DND-41 (cell line): ENCODE measurements around the gene SINHCAF.

Source experiments
- ATAC-seq: fragments of 200-7000 bp; cut with Tn5 transposase; 3 replicates; pipeline ENCODE4 v1.9.1; 2021; ENCODE audit warnings: low read depth; ENCODE audit not compliant: insufficient read depth
- DNase-seq: peaks from one replicate; pipeline ENCODE4 v3.0.0-alpha.2; 2020
- H2AFZ ChIP-seq: 2 replicates; pipeline ENCODE4 v1.6.0; 2012; ENCODE audit warnings: low read depth, low read length
- H3K27ac ChIP-seq: 2 replicates; pipeline ENCODE4 v1.5.1; 2012; ENCODE audit warnings: low read length, inconsistent platforms
- H3K27me3 ChIP-seq: fragments of 200-600 bp; sonication (generic); 2 replicates; pipeline ENCODE4 v1.6.0; 2012; ENCODE audit warnings: low read length, mild to moderate bottlenecking, inconsistent platforms; ENCODE audit not compliant: insufficient read depth, poor library complexity
- H3K36me3 ChIP-seq: 2 replicates; pipeline ENCODE4 v1.5.1; 2012; ENCODE audit warnings: low read length, inconsistent platforms; ENCODE audit not compliant: insufficient read depth
- H3K4me1 ChIP-seq: 2 replicates; pipeline ENCODE4 v1.5.1; 2012; ENCODE audit warnings: mild to moderate bottlenecking, low read length; ENCODE audit not compliant: insufficient read depth
- H3K4me2 ChIP-seq: 2 replicates; pipeline ENCODE4 v1.6.0; 2012; ENCODE audit warnings: mild to moderate bottlenecking, moderate library complexity, low read length, inconsistent platforms; ENCODE audit not compliant: insufficient read depth
- H3K4me3 ChIP-seq, 2 experiments: fragments of 200-600 bp in 1 of 2; shearing (Covaris generic) in 1 of 2; 2 replicates each; pipeline ENCODE4 v1.5.1; 2012 to 2016; ENCODE audit warnings: inconsistent platforms in 2 of 2, low read length in 2 of 2, mild to moderate bottlenecking in 2 of 2, low read depth in 1 of 2, moderate library complexity in 1 of 2
- H3K79me2 ChIP-seq: 2 replicates; pipeline ENCODE4 v1.6.0; 2012; ENCODE audit warnings: low read length, inconsistent platforms; ENCODE audit not compliant: insufficient read depth
- H3K9ac ChIP-seq: 2 replicates; pipeline ENCODE4 v1.6.0; 2012; ENCODE audit warnings: low read depth, mild to moderate bottlenecking, inconsistent platforms, low read length, moderate library complexity
- H3K9me3 ChIP-seq: 2 replicates; pipeline ENCODE4 v1.5.1; 2012; ENCODE audit warnings: low read length, moderate library complexity, mild to moderate bottlenecking, inconsistent platforms; ENCODE audit not compliant: insufficient read depth, severe bottlenecking
- H4K20me1 ChIP-seq: 2 replicates; pipeline ENCODE4 v1.6.0; 2012; ENCODE audit warnings: low read length; ENCODE audit not compliant: insufficient read depth
- EZH2 ChIP-seq: IDR thresholded peaks from 3 replicates; pipeline ENCODE4 v1.6.1; 2012; ENCODE audit warnings: borderline replicate concordance, low read depth, mild to moderate bottlenecking, moderate library complexity, low read length, inconsistent platforms; ENCODE audit not compliant: severe bottlenecking
- TF ChIP-seq, protein P1 (sequence below): IDR thresholded peaks from 2 replicates; pipeline ENCODE4 v1.5.1; 2012; ENCODE audit warnings: borderline replicate concordance, low read length, moderate library complexity, mild to moderate bottlenecking; ENCODE audit not compliant: poor library complexity, severe bottlenecking; ENCODE audit errors: extremely low read depth

The SINHCAF gene

DNA sequence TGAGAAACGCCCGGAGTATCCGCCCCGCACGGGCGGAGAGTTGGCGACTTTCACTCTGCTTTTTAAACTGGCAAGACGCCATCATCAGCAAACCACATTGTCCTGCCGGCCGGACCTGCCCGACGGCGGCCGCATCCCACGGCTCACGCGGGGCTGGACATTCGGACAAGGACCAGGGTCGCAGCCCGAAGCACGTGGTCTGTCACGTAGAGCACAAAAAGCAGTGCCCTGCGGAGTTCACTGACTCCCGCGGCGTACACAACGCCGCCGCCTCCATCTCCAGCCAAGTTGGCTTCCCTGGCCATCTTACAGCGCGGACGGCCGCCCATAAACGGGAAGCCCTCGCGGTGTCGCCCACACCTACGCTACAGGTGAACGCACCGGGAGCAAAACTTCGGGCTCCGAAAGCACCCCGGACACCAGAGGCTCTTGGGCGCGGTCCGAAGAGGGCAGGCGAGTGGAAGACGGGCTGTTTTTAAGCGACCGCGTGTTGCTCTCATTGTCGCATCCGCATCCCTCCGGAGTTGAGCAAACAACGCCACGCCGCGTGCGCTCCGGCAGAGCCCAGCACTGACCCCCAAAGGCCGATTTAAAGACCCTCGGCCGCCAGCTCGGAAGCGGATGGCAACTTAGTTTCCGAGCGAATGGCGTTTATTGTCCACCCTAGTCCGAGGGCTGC lies 966 bp downstream of the SINHCAF start:
- H3K4me2 ChIP-seq: peak overlapping the region; percentile 67
- peak overlapping the region; percentile 79 for H2AFZ ChIP-seq
- peak overlapping the region; percentile 80 to 93 for H3K4me3 ChIP-seq
- peak; percentile 50 for DNase-seq
- ATAC-seq: peak; percentile 13; the same call in 2 of the 3 replicates
- TF ChIP-seq, protein P1, sequence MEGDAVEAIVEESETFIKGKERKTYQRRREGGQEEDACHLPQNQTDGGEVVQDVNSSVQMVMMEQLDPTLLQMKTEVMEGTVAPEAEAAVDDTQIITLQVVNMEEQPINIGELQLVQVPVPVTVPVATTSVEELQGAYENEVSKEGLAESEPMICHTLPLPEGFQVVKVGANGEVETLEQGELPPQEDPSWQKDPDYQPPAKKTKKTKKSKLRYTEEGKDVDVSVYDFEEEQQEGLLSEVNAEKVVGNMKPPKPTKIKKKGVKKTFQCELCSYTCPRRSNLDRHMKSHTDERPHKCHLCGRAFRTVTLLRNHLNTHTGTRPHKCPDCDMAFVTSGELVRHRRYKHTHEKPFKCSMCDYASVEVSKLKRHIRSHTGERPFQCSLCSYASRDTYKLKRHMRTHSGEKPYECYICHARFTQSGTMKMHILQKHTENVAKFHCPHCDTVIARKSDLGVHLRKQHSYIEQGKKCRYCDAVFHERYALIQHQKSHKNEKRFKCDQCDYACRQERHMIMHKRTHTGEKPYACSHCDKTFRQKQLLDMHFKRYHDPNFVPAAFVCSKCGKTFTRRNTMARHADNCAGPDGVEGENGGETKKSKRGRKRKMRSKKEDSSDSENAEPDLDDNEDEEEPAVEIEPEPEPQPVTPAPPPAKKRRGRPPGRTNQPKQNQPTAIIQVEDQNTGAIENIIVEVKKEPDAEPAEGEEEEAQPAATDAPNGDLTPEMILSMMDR: no peak
- no peak for TF ChIP-seq EZH2
- H4K20me1 ChIP-seq: peaks cover 30% of the 10 kb centered on the region
- peaks cover 7% of the 10 kb centered on the region; the same call in 1 of the 2 replicates for H3K36me3 ChIP-seq
- no peaks in the 10 kb centered on the region for H3K9me3 ChIP-seq
- H3K27me3 ChIP-seq: peaks cover 3% of the 10 kb centered on the region
- H3K9ac ChIP-seq: peak overlapping the region; percentile 89
- peak overlapping the region; percentile 86 for H3K27ac ChIP-seq
- peaks cover 59% of the 10 kb centered on the region for H3K79me2 ChIP-seq
- H3K4me1 ChIP-seq: peaks cover 44% of the 10 kb centered on the region

DNA sequence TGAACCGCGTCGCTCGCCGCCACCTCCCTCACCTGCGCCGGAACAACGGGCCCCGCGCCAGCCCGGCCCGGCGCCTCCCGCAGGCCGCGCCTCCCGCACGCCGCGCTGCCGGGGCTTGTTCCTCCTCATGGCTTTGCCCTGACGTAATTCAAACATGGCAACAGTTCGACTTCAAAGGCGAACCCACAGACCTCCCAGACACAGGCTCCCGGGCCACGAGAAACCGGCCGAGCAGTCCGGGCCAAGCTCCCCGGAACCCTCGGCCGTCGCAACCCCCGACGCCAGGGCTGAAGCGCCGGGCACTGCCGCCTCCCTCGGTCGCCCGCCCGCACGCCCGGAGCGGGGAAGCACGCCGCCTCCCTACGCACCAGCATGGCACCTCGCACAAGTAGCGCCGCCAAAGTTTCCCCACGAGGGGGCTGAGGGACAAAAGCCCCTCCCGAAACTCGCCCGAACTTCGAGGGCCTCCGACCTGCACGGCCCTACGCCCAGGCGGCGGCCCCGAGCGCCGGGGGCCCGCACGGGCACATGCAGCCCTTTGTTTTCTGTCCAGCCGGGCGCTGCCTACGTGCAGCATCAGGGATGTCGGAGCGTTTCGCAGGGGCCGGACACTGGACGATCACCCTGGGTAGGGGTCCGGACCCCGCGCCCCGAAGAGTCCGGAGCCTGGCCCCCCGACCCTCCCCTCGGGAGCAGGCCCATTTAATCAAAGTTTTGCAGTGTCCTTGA lies 1.7 kb downstream of the SINHCAF start:
- peaks cover 37% of the 10 kb centered on the region for H4K20me1 ChIP-seq
- DNase-seq (peak; percentile 78), ATAC-seq (peak; percentile 70)
- H3K4me2 ChIP-seq: peak overlapping the region; percentile 67
- H3K36me3 ChIP-seq: peaks cover 7% of the 10 kb centered on the region; the same call in 1 of the 2 replicates
- peaks cover 51% of the 10 kb centered on the region for H3K4me1 ChIP-seq
- peak overlapping the region; percentile 86 for H3K27ac ChIP-seq
- H3K9me3 ChIP-seq: no peaks in the 10 kb centered on the region
- peaks cover 3% of the 10 kb centered on the region for H3K27me3 ChIP-seq
- TF ChIP-seq, protein P1: peak; percentile 18
- no peak for TF ChIP-seq EZH2
- peak overlapping the region; percentile 89 for H3K9ac ChIP-seq
- peak overlapping the region; percentile 79 for H2AFZ ChIP-seq
- peaks cover 66% of the 10 kb centered on the region for H3K79me2 ChIP-seq
- peak overlapping the region; percentile 80 to 93 for H3K4me3 ChIP-seq

DNA sequence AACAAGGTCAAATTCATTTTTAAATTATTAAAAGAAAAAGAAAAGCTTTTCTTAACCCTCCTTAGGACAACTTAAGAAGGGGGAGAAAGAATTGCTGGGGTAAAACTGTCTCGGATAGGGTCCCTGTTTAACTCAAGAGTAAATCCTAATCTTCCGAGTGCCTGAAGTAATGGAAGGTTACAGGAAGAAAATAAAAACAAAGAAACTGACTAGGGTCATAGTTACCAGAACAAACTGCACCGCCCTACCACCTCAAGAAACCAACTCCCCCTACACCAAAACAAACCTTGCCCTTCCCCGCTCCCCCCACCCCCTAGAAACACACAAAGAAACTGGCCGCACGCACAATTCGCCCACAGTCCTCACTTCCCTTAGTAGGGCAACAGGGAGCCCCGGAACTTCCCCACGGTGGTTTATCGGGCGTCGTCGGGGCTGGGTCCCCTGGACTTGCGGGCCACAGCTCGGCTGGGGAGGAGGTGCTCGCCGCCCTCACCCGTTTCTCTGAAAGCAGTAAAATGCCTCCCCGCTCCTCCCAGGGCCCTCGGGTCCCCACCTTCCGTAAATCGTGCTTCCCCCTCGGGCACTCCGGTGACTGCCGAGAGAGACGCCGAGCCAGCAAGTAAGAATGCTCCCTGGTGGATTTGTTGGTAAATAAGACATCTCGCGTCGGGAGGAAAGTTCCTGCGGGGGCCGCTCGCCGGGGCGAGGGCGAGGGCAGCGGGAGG lies 2.4 kb downstream of the SINHCAF start:
- H3K79me2 ChIP-seq: peaks cover 73% of the 10 kb centered on the region
- H4K20me1 ChIP-seq: peaks cover 44% of the 10 kb centered on the region
- peaks cover 3% of the 10 kb centered on the region for H3K27me3 ChIP-seq
- peak overlapping the region; percentile 86 for H3K27ac ChIP-seq
- no peaks in the 10 kb centered on the region for H3K9me3 ChIP-seq
- H2AFZ ChIP-seq: peak overlapping the region; percentile 79
- DNase-seq: no peak
- H3K36me3 ChIP-seq: peaks cover 7% of the 10 kb centered on the region; the same call in 1 of the 2 replicates
- peak overlapping the region; percentile 80 to 93 for H3K4me3 ChIP-seq
- H3K4me2 ChIP-seq: peak overlapping the region; percentile 67
- peak overlapping the region; percentile 89 for H3K9ac ChIP-seq
- ATAC-seq: peak; percentile 15
- peaks cover 58% of the 10 kb centered on the region for H3K4me1 ChIP-seq
- TF ChIP-seq, protein P1: no peak
- no peak for TF ChIP-seq EZH2
